ENCODE measurements around the gene INPP5A. TPM values are rescaled to one million over a fixed set of nuclear protein-coding genes. Genes with fewer than 3 reads are reported as not detected.

The INPP5A gene
- total and polyA plus RNA-seq, 2 of the 13 experiments (the other 11 are each of a cell fraction or from before 2014, with no cell fraction given), result 17.5 to 37.9 TPM

DNA sequence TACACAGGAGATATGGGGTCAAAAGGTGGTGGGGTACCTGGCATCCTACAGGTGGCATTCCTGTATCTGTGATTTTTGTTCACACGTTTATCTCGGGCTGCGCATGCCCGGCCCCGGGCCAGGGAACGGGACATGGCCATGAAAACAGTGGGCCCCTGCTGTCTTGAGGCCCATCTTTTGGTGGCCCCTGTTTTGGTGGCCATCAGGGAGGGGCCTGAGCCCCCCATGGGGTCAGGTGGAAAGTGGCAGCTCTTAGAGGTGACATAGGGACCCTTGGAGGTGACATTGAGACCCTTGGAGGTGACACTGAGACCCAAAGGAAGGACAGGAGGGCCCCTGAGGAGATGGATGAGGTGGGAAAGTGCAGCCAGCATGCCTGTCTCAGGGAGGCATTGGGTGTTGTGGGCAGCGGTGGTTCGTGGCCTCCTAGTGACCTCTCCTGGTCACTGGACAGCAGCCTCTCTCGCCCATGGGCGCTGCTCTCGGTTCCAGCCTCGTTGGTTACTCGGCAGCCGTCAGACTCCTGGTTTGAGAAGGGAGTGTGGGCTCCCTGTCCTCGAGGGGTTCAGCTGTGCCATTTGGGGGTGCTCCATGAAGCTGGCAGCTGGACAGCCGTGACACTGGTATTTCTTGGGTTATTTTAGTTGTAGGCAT lies 39.9 kb downstream of the INPP5A start (continued):
- TF ChIP-seq, protein P1, sequence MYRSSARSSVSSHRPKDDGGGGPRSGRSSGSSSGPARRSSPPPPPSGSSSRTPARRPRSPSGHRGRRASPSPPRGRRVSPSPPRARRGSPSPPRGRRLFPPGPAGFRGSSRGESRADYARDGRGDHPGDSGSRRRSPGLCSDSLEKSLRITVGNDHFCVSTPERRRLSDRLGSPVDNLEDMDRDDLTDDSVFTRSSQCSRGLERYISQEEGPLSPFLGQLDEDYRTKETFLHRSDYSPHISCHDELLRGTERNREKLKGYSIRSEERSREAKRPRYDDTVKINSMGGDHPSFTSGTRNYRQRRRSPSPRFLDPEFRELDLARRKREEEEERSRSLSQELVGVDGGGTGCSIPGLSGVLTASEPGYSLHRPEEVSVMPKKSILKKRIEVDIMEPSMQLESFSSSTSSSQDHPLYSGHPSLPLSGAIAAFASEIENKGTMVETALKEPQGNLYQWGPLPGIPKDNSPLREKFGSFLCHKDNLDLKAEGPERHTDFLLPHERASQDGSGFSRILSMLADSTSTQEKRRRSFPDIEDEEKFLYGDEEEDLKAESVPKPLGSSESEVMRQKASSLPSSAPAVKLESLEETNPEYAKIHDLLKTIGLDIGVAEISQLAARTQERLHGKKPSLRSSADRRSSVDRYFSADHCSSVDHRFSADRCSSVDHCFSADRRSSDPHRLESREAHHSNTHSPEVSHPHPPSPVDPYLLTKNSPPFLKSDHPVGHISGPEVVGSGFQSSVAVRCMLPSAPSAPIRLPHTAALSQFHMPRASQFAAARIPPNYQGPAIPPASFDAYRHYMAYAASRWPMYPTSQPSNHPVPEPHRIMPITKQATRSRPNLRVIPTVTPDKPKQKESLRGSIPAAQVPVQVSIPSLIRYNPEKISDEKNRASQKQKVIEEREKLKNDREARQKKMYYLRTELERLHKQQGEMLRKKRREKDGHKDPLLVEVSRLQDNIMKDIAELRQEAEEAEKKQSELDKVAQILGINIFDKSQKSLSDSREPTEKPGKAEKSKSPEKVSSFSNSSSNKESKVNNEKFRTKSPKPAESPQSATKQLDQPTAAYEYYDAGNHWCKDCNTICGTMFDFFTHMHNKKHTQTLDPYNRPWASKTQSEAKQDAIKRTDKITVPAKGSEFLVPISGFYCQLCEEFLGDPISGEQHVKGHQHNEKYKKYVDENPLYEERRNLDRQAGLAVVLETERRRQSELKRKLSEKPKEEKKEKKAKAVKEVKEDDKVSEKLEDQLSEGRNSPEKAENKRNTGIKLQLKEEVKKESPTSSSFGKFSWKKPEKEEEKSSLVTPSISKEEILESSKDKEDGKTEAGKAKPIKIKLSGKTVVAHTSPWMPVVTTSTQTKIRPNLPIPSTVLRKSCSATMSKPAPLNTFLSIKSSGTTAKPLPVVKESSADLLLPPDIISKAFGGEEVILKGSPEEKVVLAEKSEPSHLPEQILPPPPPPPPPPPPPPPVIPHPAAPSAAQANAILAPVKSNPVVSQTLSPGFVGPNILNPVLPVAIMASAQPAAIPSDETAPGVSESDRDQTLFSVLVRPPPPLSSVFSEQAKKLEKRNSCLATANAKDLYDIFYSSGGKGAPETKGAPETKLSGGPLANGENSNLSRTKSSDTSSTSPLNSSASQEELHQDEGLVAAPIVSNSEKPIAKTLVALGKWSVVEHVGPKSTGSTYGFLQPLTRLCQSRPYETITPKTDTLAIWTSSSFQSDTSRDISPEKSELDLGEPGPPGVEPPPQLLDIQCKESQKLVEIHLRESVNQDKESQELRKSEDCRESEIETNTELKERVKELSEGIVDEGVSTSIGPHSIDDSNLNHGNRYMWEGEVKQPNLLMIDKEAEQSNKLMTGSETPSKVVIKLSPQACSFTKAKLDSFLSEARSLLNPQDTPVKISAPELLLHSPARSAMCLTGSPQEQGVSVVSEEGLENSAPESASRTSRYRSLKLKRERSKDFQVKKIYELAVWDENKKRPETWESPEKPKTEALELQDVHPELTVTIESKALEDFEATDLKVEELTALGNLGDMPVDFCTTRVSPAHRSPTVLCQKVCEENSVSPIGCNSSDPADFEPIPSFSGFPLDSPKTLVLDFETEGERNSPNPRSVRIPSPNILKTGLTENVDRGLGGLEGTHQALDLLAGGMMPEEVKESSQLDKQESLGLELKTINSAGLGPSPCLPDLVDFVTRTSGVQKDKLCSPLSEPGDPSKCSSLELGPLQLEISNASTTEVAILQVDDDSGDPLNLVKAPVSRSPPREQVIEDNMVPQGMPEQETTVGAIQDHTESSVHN (CRISPR knock-in tag; IDR thresholded peaks at IDR 0.05), result no peak
- TF ChIP-seq, protein P2, sequence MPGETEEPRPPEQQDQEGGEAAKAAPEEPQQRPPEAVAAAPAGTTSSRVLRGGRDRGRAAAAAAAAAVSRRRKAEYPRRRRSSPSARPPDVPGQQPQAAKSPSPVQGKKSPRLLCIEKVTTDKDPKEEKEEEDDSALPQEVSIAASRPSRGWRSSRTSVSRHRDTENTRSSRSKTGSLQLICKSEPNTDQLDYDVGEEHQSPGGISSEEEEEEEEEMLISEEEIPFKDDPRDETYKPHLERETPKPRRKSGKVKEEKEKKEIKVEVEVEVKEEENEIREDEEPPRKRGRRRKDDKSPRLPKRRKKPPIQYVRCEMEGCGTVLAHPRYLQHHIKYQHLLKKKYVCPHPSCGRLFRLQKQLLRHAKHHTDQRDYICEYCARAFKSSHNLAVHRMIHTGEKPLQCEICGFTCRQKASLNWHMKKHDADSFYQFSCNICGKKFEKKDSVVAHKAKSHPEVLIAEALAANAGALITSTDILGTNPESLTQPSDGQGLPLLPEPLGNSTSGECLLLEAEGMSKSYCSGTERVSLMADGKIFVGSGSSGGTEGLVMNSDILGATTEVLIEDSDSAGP (CRISPR knock-in tag; IDR thresholded peaks at IDR 0.05; ENCODE audit: borderline replicate concordance), result peak; percentile 29; the same call in 1 of the 2 replicates
- TF ChIP-seq FOXC1 (CRISPR knock-in tag; IDR thresholded peaks at IDR 0.05; ENCODE audit: borderline replicate concordance), result no peak
- no peak for TF ChIP-seq ZBTB8A (CRISPR knock-in tag; IDR thresholded peaks at IDR 0.05; ENCODE audit: borderline replicate concordance, low read depth)
- TF ChIP-seq, protein P3, sequence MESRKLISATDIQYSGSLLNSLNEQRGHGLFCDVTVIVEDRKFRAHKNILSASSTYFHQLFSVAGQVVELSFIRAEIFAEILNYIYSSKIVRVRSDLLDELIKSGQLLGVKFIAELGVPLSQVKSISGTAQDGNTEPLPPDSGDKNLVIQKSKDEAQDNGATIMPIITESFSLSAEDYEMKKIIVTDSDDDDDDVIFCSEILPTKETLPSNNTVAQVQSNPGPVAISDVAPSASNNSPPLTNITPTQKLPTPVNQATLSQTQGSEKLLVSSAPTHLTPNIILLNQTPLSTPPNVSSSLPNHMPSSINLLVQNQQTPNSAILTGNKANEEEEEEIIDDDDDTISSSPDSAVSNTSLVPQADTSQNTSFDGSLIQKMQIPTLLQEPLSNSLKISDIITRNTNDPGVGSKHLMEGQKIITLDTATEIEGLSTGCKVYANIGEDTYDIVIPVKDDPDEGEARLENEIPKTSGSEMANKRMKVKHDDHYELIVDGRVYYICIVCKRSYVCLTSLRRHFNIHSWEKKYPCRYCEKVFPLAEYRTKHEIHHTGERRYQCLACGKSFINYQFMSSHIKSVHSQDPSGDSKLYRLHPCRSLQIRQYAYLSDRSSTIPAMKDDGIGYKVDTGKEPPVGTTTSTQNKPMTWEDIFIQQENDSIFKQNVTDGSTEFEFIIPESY (CRISPR knock-in tag; IDR thresholded peaks at IDR 0.05), result peak; percentile 86
- TF ChIP-seq HDAC1 (CRISPR knock-in tag; IDR thresholded peaks at IDR 0.05), result no peak
- TF ChIP-seq, protein P4, sequence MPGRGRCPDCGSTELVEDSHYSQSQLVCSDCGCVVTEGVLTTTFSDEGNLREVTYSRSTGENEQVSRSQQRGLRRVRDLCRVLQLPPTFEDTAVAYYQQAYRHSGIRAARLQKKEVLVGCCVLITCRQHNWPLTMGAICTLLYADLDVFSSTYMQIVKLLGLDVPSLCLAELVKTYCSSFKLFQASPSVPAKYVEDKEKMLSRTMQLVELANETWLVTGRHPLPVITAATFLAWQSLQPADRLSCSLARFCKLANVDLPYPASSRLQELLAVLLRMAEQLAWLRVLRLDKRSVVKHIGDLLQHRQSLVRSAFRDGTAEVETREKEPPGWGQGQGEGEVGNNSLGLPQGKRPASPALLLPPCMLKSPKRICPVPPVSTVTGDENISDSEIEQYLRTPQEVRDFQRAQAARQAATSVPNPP (CRISPR knock-in tag; IDR thresholded peaks at IDR 0.05), result no peak
- TF ChIP-seq, protein P5, sequence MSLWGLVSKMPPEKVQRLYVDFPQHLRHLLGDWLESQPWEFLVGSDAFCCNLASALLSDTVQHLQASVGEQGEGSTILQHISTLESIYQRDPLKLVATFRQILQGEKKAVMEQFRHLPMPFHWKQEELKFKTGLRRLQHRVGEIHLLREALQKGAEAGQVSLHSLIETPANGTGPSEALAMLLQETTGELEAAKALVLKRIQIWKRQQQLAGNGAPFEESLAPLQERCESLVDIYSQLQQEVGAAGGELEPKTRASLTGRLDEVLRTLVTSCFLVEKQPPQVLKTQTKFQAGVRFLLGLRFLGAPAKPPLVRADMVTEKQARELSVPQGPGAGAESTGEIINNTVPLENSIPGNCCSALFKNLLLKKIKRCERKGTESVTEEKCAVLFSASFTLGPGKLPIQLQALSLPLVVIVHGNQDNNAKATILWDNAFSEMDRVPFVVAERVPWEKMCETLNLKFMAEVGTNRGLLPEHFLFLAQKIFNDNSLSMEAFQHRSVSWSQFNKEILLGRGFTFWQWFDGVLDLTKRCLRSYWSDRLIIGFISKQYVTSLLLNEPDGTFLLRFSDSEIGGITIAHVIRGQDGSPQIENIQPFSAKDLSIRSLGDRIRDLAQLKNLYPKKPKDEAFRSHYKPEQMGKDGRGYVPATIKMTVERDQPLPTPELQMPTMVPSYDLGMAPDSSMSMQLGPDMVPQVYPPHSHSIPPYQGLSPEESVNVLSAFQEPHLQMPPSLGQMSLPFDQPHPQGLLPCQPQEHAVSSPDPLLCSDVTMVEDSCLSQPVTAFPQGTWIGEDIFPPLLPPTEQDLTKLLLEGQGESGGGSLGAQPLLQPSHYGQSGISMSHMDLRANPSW (CRISPR knock-in tag; IDR thresholded peaks at IDR 0.05; ENCODE audit: borderline replicate concordance), result no peak

Measured in HepG2 (cell line).